ENCODE measurements around the gene AP2S1.
"Not testable (repeated sequence)": the region's sequence is repeated elsewhere in the genome, so short reads cannot be mapped to it uniquely, and the experiment has no call there.

AP2S1 gene

GRCh38 chr19:46845959-46846459, 4.6 kb downstream of the AP2S1 start:
- in situ Hi-C loops (cut with MboI; ENCODE audit: low sequenced_read_pairs), result no loop called here

GRCh38 chr19:46844067-46844489, 6.6 kb downstream of the AP2S1 start:
- in situ Hi-C loops (cut with MboI; ENCODE audit: low sequenced_read_pairs), result loop anchor here (5.0 kb wide), 1 partner anchor 92 kb away; no protein-coding TSS in a partner anchor

GRCh38 chr19:46842791-46843190, 7.9 kb downstream of the AP2S1 start:
- in situ Hi-C loops (cut with MboI; ENCODE audit: low sequenced_read_pairs), result loop anchor here (5.0 kb wide), 1 partner anchor 90 kb away; no protein-coding TSS in a partner anchor

- in situ Hi-C loops (cut with MboI; ENCODE audit: low sequenced_read_pairs), result loop anchor here (5.0 kb wide), 1 partner anchor 89 kb away; no protein-coding TSS in a partner anchor
Observed at GRCh38 chr19:46841458-46842083, 9.1 kb downstream of the AP2S1 start.

GRCh38 chr19:46840498-46840942, 10.1 kb downstream of the AP2S1 start:
- in situ Hi-C loops (cut with MboI; ENCODE audit: low sequenced_read_pairs), result loop anchor here (5.0 kb wide), 1 partner anchor 88 kb away; no protein-coding TSS in a partner anchor

GRCh38 chr19:46839752-46840497, 10.7 kb downstream of the AP2S1 start:
- in situ Hi-C loops (cut with MboI; ENCODE audit: low sequenced_read_pairs), result loop anchor here (5.0 kb wide), 1 partner anchor 88 kb away; no protein-coding TSS in a partner anchor

- in situ Hi-C loops (cut with MboI; ENCODE audit: low sequenced_read_pairs), result no loop called here
Observed at GRCh38 chr19:46838160-46838559, 12.5 kb downstream of the AP2S1 start.

- in situ Hi-C loops (cut with MboI; ENCODE audit: low sequenced_read_pairs), result no loop called here
Observed at GRCh38 chr19:46834984-46835383, 15.7 kb downstream of the AP2S1 start.

GRCh38 chr19:46834121-46834520, 16.5 kb downstream of the AP2S1 start:
- in situ Hi-C loops (cut with MboI; ENCODE audit: low sequenced_read_pairs), result no loop called here

GRCh38 chr19:46830864-46831263, 19.8 kb downstream of the AP2S1 start:
- in situ Hi-C loops (cut with MboI; ENCODE audit: low sequenced_read_pairs), result no loop called here

GRCh38 chr19:46828484-46828883, 22.2 kb downstream of the AP2S1 start:
- in situ Hi-C loops (cut with MboI; ENCODE audit: low sequenced_read_pairs), result no loop called here

- in situ Hi-C loops (cut with MboI; ENCODE audit: low sequenced_read_pairs), result no loop called here
Observed at GRCh38 chr19:46825731-46826055, 25.0 kb downstream of the AP2S1 start.

- in situ Hi-C loops (cut with MboI; ENCODE audit: low sequenced_read_pairs), result no loop called here
Observed at GRCh38 chr19:46824890-46825730, 25.5 kb downstream of the AP2S1 start.

- in situ Hi-C loops (cut with MboI; ENCODE audit: low sequenced_read_pairs), result no loop called here
Observed at GRCh38 chr19:46823049-46823448, 27.6 kb downstream of the AP2S1 start.

GRCh38 chr19:46822410-46822787, 28.2 kb downstream of the AP2S1 start:
- in situ Hi-C loops (cut with MboI; ENCODE audit: low sequenced_read_pairs), result not testable (repeated sequence)

- in situ Hi-C loops (cut with MboI; ENCODE audit: low sequenced_read_pairs), result no loop called here
Observed at GRCh38 chr19:46821512-46822409, 28.9 kb downstream of the AP2S1 start.

- in situ Hi-C loops (cut with MboI; ENCODE audit: low sequenced_read_pairs), result no loop called here
Observed at GRCh38 chr19:46818812-46819211, 31.8 kb downstream of the AP2S1 start.

GRCh38 chr19:46815833-46816627, 34.6 kb downstream of the AP2S1 start:
- in situ Hi-C loops (cut with MboI; ENCODE audit: low sequenced_read_pairs), result no loop called here

- in situ Hi-C loops (cut with MboI; ENCODE audit: low sequenced_read_pairs), result no loop called here
Observed at GRCh38 chr19:46813839-46814358, 36.7 kb downstream of the AP2S1 start.

All from HL-60/S4 (cell line).